ENCODE measurements around the gene NOP10.

NOP10 gene

DNA sequence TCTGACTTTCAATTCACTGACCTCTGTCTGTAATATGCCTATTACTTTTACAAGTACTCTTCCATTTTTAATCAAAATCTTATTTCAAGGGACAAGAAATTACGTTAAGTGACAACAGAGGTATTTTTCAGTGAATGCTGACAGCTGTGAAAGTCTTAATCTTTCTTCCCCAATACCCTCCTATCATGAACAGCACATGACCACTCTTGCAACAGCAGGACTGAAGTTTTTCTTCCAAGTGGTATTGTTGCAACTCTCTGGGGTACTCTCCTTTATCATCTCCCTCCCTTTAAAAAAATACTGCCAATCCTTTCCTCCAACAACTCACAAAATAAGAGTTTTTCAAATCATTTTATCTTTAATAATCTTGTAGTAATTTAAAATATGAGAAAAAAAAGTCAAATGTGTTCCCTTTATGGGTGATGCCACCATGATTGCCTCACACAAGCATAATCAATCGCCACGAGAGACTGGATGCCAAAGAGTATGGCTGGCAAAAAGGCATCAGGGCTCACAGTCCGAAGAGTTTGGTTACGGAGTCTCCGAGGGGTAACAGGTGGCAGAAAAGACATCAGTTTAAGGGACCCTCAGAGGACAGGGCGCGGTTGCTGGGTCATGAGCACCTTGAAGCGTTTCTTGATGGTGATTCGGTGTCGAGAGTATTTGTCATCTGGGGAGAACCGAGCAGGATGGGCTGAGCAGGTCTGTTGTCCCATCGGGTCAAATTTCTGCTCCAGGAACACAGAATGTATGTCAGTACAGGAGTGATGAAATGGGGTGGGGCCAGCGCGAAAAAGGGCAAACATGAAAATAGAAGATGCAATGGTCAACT, 1.3 kb downstream of the NOP10 start:
- TF ChIP-seq CTCF (conservative IDR thresholded peaks at IDR 0.05) = no peak
- no peak for TF ChIP-seq ZFX (IDR thresholded peaks at IDR 0.05)
- peak overlapping the region; percentile 85 for H3K27ac ChIP-seq

DNA sequence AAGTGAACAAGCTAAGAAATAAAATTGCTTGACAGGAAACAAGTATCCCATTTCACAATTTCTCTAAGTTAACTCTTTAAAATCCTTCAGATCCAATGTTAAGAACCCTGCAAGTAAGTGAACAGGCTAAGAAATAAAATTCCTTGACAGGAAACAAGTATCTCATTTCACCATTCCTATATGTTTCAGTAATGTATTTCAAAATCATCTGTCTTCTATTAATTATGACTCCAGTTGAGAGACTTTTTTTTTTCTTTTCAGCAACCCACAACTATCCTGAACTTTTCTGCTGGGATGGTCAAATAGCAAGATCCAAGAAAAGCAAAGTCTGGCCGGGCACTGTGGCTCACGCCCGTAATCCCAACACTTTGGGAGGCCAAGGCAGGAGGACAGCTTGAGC, 3.0 kb downstream of the NOP10 start:
- H3K27ac ChIP-seq = no peak overlapping the region
- TF ChIP-seq ZFX (IDR thresholded peaks at IDR 0.05) (no peak), CTCF (conservative IDR thresholded peaks at IDR 0.05) (no peak)

- TF ChIP-seq CTCF (conservative IDR thresholded peaks at IDR 0.05) (no peak), ZFX (IDR thresholded peaks at IDR 0.05) (no peak)
- no peak overlapping the region for H3K27ac ChIP-seq
These were observed 4.6 kb downstream of the NOP10 start for GRCh38 chr15:34338347-34338746.

- peak within 1 kb of the TSS; percentile 64 for H3K27ac ChIP-seq
- TF ChIP-seq CTCF (conservative IDR thresholded peaks at IDR 0.05) (no peak), ZFX (IDR thresholded peaks at IDR 0.05) (no peak)
These were observed 5.2 kb downstream of the NOP10 start, which contains the start of gene SLC12A6 for GRCh38 chr15:34337557-34338306. Gene SLC12A6, minus strand, starts transcription at chr15:34337781. Its CDS starts 1,101 bp downstream, at chr15:34336680.

DNA sequence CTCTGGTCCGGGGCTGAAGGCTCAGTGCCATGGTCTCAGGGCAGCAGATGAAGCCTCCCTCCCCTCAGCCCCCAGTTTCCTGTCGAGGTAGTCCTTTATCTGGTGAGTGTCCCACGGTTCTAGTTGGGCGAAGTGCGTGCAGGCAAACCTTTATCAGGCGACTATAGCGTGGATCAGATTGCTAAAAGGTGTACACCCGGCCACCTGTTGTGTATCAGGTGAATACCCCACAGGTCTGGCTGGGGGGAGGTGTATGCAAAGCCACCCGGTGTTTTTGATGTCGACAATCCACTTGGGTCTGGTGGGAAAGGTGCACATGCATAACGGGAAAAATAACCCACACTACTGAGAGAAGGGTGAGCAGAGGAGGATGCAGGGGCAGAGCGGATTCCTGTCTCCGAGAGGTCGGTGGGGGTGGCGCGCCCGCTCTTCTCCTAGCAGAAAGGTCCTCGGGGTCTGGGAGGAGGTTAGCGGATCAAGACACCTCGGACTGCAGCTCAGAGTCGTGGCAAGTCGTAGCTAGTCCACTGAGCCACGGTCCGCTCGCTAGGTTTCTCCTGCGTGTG, 5.9 kb downstream of the NOP10 start:
- peak overlapping the region; percentile 64 for H3K27ac ChIP-seq
- TF ChIP-seq ZFX (IDR thresholded peaks at IDR 0.05) (no peak), CTCF (conservative IDR thresholded peaks at IDR 0.05) (no peak)

DNA sequence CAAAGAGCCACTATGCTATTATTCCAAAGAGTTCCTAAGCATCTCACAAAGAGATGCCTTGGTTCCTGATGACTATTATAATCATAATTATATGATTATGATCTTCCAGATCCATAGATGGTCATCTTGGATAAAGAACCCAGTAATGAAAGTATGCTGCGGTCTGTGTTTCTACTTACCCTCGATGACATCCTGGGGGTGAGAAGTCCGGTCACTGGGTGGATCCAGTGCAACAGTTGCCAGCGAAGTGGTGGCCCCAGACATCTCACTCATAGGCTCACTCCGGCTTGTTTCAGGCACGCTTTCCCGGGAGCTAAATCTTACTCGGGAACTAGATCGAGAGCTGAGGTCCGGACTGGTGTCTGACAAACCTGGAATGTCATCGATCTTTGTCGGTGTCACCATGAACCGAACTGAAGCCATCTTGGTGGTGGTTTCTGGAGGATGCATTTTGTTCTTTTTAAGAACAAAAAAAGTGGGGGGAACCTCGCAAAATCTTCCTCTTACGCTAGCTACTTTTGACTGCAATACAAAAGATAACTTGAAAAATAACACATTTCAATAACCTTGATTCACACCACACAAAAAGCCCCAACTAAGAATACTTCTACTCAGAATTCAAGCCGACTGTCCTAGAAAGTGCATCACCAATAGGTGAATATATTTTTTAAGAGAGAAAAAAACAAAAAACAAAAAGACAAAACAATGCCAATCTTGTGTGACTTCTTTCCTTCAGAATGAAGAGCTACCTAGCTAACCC, 6.5 kb downstream of the NOP10 start:
- no peak for TF ChIP-seq ZFX (IDR thresholded peaks at IDR 0.05)
- TF ChIP-seq CTCF (conservative IDR thresholded peaks at IDR 0.05) = no peak
- no peak overlapping the region for H3K27ac ChIP-seq

Data from C4-2B (cell line).